Pancreas (tissue), 10 donors: ENCODE measurements around the gene RALBP1. TPM values are rescaled to one million over a fixed set of nuclear protein-coding genes. Genes with fewer than 3 reads are reported as not detected.

Experiments used
- ATAC-seq, 4 donors: fragments of 200-7000 bp; cut with Tn5 transposase; one replicate each; pipeline versions ENCODE4 v1.8.0 to v1.9.1; 2020; ENCODE audit warnings: mild to moderate bottlenecking in 4 of 4, moderate library complexity in 4 of 4
- DNase-seq, 6 donors: peaks; one replicate each; pipeline ENCODE4 v3.0.0-alpha.2; 2020
- FAIRE-seq: peaks from 2 replicates; lab custom pipeline; 2012; peaks lifted over from hg19 to GRCh38; lab: Jason Lieb, UNC
- H3K27ac ChIP-seq, 4 donors: fragments of 200-600 bp; sonication (generic); 1 replicate in 3 of 4; 2 replicates in 1 of 4; pipeline versions ENCODE4 v1.5.0 to v1.8.0; 2020
- H3K27me3 ChIP-seq, 4 donors: fragments of 200-600 bp; one replicate each; pipeline ENCODE4 v1.8.0; 2021
- H3K36me3 ChIP-seq, 3 donors: fragments of 200-600 bp; sonication (generic) in 1 of 3; one replicate each; pipeline versions ENCODE4 v1.5.0 to v1.8.0; 2020 to 2021
- H3K4me1 ChIP-seq, 3 donors: fragments of 200-600 bp; one replicate each; pipeline ENCODE4 v1.8.0; 2021
- H3K4me3 ChIP-seq, 4 donors: fragments of 200-600 bp; sonication (generic) in 2 of 4; one replicate each; pipeline versions ENCODE4 v1.5.0 to v1.8.0; 2020 to 2021
- H3K9me3 ChIP-seq, 4 donors: fragments of 200-600 bp; one replicate each; pipeline ENCODE4 v1.8.0; 2021
- CTCF ChIP-seq, 4 donors: fragments of 200-600 bp; sonication (generic) in 3 of 4; IDR thresholded peaks; one replicate each; pipeline versions ENCODE4 v1.5.0 to v1.8.0; 2021; ENCODE audit warnings: antibody characterized with exemption in 4 of 4
- WGBS, 2 donors: extraction: QIAGEN DNeasy Blood & Tissue Kit; methylation state at CpG; one replicate each; pipeline ENCODE4 v1.1.7; 2013; 5-methylcytosine and 5-hydroxymethylcytosine counted together
- intact Hi-C, 3 donors: fragments of 100-400 bp; cut with DNase I; formaldehyde crosslinking; loops; one replicate each; pipeline versions ENCODE4 v1.11.1 to v1.14.2; 2022
- polyA plus RNA-seq, 2 donors: library from polyadenylated mRNA; stranded (reverse); fragments of 200-250 nt; gene quantifications; one replicate each; pipeline ENCODE4 v1.2.3, GENCODE V29; 2013
- total RNA-seq, 6 donors: library from RNA; stranded (reverse); fragmentation: NEBNext Ultra II Directional in 4 of 6; extraction: Animal tissue kit (Norgen Biotek cat#: 25700) in 4 of 6; gene quantifications; one replicate each; pipeline versions ENCODE4 v1.2.1 to v1.2.4, GENCODE V29; 2021 to 2023
- donor health status: healthy with polysubstance abuse.
- donor health status: DM: no; HTN: no; CAD: no; lungs with moderate emphysema.
- donor health status: DM: no; HTN: no; CAD: no.
- donor health status: control.
- donor health status: control.
- donor health status: Bipolar disorder and iron deficiency.
- donor health status: DM: yes; HTN: yes; CAD: no.
- donor health status: DM: no; HTN: no; CAD: no.
- donor health status: DM: no; HTN: no; CAD: no.
- donor health status: DM: yes; HTN: yes; CAD: no.

The RALBP1 gene
- total and polyA plus RNA-seq, 8 donors, result 6.7 to 30.5 (median 12.9) TPM

GRCh38 chr18:9454061-9454703 lies 21.1 kb upstream of the RALBP1 start:
- ATAC-seq, result no peak
- Histone ChIP-seq H3K27me3 (no peaks in the 10 kb centered on the region), H3K4me3 (no peak overlapping the region), H3K4me1 (no peaks in the 10 kb centered on the region), H3K36me3 (no peaks in the 10 kb centered on the region), H3K9me3 (no peaks in the 10 kb centered on the region), H3K27ac (no peak overlapping the region)
- TF ChIP-seq CTCF (IDR thresholded peaks at IDR 0.05), result no peak
- 73 to 74% methylated on average over 5 of the region's 5 CpGs for WGBS, 2 donors
- no peak for FAIRE-seq
- intact Hi-C loops, result no loop called here
- DNase-seq, result no peak

- no peak overlapping the region for H3K4me3 ChIP-seq
- no peaks in the 10 kb centered on the region for H3K4me1 ChIP-seq
- intact Hi-C loops, result no loop called here
- no peak for DNase-seq
- H3K27ac ChIP-seq, result no peak overlapping the region
- H3K36me3 ChIP-seq, result no peaks in the 10 kb centered on the region
- 74 to 84% methylated on average over 3 of the region's 3 CpGs for WGBS, 2 donors
- no peak for TF ChIP-seq CTCF (IDR thresholded peaks at IDR 0.05)
- no peak for ATAC-seq
- no peaks in the 10 kb centered on the region for H3K27me3 ChIP-seq
- no peak for FAIRE-seq
- no peaks in the 10 kb centered on the region for H3K9me3 ChIP-seq
Measured at GRCh38 chr18:9455718-9456511, 19.4 kb upstream of the RALBP1 start.

- 64 to 90% methylated on average over 2 of the region's 2 CpGs for WGBS, 2 donors
- no peak for DNase-seq
- FAIRE-seq, result no peak
- Histone ChIP-seq H3K4me1 (no peaks in the 10 kb centered on the region), H3K9me3 (no peaks in the 10 kb centered on the region), H3K27ac (no peak overlapping the region), H3K4me3 (no peak overlapping the region), H3K36me3 (no peaks in the 10 kb centered on the region), H3K27me3 (no peaks in the 10 kb centered on the region)
- TF ChIP-seq CTCF (IDR thresholded peaks at IDR 0.05), result no peak
- ATAC-seq, result no peak
- intact Hi-C loops, result no loop called here
Measured at GRCh38 chr18:9466127-9466526, 9.2 kb upstream of the RALBP1 start.

- intact Hi-C loops, result no loop called here
- ATAC-seq (no peak), FAIRE-seq (no peak), DNase-seq (no peak)
- no peak for TF ChIP-seq CTCF (IDR thresholded peaks at IDR 0.05)
- Histone ChIP-seq H3K36me3 (no peaks in the 10 kb centered on the region), H3K4me1 (no peaks in the 10 kb centered on the region), H3K4me3 (no peak overlapping the region), H3K9me3 (no peaks in the 10 kb centered on the region), H3K27ac (no peak overlapping the region), H3K27me3 (no peaks in the 10 kb centered on the region)
- 89 to 94% methylated on average over 1 of the region's 1 CpG for WGBS, 2 donors
Measured at GRCh38 chr18:9466846-9467245, 8.5 kb upstream of the RALBP1 start.

GRCh38 chr18:9468998-9469397 lies 6.3 kb upstream of the RALBP1 start:
- 64 to 71% methylated on average over 3 of the region's 3 CpGs for WGBS, 2 donors
- Histone ChIP-seq H3K4me3 (no peak overlapping the region), H3K27me3 (no peaks in the 10 kb centered on the region), H3K4me1 (no peaks in the 10 kb centered on the region), H3K9me3 (no peaks in the 10 kb centered on the region), H3K27ac (no peak overlapping the region), H3K36me3 (no peaks in the 10 kb centered on the region)
- ATAC-seq (no peak), FAIRE-seq (no peak), DNase-seq (no peak)
- no peak for TF ChIP-seq CTCF (IDR thresholded peaks at IDR 0.05)
- intact Hi-C loops, result no loop called here
